ENCODE data around the gene CYP2S1.

DNA sequence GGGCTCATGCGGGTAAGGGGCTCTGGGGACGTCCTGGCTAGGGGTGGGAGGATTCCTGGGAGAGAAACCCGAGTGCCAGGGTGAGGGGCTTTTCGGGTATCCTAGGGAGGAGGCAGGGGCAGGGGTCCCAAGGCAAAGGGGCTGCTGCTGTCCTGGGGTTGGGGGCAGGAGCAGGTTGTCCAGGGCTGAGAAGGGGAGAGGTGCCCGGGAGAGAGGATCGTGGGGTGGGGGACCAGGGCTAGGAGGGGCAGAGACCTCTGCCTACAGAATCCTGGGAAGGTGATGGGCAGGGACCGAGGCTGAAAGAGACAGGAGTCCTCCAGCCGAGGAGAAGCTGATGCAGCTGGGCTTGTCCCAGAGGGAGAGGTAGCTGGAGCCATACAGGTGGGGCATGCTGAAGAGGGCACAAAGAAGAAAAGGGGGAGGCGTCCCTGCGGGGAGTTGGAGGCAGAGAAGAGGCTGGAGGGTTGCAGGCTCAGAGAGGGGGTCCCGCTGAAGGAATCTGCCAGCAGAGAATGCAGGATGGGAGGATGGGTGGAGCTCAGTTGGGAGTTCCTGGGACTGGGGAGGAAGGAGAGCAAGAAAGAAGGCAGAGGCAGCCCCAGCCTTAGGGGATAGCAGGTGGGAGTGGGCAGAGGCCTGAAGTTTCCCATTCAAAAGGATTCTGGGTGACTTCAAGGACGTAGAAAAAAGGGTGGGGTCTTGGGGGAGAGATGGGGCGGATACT is 574 bp downstream of the CYP2S1 start:
- TF ChIP-seq EZH2 (IDR thresholded peaks at IDR 0.05; ENCODE audit: borderline replicate concordance, low read length) = no peak
- TF ChIP-seq, protein P1, sequence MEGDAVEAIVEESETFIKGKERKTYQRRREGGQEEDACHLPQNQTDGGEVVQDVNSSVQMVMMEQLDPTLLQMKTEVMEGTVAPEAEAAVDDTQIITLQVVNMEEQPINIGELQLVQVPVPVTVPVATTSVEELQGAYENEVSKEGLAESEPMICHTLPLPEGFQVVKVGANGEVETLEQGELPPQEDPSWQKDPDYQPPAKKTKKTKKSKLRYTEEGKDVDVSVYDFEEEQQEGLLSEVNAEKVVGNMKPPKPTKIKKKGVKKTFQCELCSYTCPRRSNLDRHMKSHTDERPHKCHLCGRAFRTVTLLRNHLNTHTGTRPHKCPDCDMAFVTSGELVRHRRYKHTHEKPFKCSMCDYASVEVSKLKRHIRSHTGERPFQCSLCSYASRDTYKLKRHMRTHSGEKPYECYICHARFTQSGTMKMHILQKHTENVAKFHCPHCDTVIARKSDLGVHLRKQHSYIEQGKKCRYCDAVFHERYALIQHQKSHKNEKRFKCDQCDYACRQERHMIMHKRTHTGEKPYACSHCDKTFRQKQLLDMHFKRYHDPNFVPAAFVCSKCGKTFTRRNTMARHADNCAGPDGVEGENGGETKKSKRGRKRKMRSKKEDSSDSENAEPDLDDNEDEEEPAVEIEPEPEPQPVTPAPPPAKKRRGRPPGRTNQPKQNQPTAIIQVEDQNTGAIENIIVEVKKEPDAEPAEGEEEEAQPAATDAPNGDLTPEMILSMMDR (conservative IDR thresholded peaks at IDR 0.05 in 1 of 2, IDR thresholded peaks at IDR 0.05 in 1 of 2; ENCODE audit: extremely low read depth in 1 of 2, insufficient read depth in 1 of 2, low read depth in 1 of 2, low read length in 2 of 2) = no peak
